ENCODE results near the gene MLEC. TPM values are rescaled to one million over a fixed set of nuclear protein-coding genes. Genes with fewer than 3 reads are reported as not detected.

The MLEC gene
- total and polyA plus RNA-seq, 2 of the 13 experiments (the other 11 are each of a cell fraction or from before 2014, with no cell fraction given) = 49.8 to 156 TPM

DNA sequence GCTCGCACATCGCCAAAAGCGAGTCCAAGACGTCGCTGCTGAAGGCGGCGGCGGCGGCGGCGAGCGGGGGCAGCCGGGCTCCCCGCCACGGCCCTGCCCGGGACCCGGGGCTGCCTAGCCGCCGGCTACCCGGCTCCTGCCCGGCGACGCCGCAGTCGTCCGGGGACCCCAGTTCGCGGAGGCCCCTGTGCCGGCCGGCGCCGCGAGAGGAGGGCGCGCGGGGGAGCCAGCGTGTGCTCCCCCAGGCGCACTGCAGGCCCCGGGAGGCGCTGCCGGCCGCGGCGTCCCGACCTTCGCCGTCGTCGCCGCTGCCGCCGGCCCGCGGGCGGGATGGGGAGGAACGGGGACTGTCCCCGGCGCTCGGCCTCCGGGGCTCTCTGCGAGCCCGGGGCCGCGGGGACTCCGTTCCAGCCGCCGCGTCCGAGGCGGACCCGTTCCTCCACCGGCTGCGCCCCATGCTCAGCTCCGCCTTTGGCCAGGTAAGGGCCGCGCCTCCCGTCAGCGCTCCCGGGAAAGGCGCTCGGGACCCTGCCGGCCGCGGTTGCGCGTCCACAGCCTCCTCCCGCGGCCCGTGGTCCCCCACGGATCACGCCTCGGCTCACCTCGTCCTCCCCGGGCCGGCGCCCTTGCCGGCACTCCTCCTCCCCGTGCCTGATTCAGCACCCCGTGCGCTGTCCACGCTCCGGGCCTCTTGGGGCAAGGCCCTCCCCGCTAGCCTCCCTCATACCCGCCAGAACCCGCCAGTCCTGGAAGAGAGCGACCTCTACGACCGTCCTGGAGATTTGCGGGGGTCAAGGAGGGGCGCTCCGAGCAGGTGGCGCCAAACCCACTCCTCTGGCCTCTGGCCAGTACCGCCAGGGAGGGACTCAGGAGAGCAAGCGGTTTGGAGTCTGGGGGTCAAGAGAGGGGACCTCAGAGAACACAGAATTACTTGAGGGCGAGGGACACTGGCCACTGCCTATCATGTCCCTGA, 45.8 kb upstream of the MLEC start (continued):
- TF ChIP-seq, protein P1, sequence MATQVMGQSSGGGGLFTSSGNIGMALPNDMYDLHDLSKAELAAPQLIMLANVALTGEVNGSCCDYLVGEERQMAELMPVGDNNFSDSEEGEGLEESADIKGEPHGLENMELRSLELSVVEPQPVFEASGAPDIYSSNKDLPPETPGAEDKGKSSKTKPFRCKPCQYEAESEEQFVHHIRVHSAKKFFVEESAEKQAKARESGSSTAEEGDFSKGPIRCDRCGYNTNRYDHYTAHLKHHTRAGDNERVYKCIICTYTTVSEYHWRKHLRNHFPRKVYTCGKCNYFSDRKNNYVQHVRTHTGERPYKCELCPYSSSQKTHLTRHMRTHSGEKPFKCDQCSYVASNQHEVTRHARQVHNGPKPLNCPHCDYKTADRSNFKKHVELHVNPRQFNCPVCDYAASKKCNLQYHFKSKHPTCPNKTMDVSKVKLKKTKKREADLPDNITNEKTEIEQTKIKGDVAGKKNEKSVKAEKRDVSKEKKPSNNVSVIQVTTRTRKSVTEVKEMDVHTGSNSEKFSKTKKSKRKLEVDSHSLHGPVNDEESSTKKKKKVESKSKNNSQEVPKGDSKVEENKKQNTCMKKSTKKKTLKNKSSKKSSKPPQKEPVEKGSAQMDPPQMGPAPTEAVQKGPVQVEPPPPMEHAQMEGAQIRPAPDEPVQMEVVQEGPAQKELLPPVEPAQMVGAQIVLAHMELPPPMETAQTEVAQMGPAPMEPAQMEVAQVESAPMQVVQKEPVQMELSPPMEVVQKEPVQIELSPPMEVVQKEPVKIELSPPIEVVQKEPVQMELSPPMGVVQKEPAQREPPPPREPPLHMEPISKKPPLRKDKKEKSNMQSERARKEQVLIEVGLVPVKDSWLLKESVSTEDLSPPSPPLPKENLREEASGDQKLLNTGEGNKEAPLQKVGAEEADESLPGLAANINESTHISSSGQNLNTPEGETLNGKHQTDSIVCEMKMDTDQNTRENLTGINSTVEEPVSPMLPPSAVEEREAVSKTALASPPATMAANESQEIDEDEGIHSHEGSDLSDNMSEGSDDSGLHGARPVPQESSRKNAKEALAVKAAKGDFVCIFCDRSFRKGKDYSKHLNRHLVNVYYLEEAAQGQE (IDR thresholded peaks at IDR 0.05; ENCODE audit: borderline replicate concordance in 1 of 2, low read depth in 1 of 2, low read length in 2 of 2) = peak in 1 of 2 experiments; percentile 93
- TF ChIP-seq ASH2L (IDR thresholded peaks at IDR 0.05; ENCODE audit: insufficient read length, low read depth, low read length) (no peak), ZNF451 (CRISPR knock-in tag; IDR thresholded peaks at IDR 0.05) (no peak), CCDC6 (CRISPR knock-in tag; IDR thresholded peaks at IDR 0.05) (no peak), ZKSCAN1 (IDR thresholded peaks at IDR 0.05; ENCODE audit: low read length) (no peak), RXRA (CRISPR knock-in tag; IDR thresholded peaks at IDR 0.05) (peak; percentile 39; the same call in 1 of the 2 replicates)
- TF ChIP-seq, protein P2, sequence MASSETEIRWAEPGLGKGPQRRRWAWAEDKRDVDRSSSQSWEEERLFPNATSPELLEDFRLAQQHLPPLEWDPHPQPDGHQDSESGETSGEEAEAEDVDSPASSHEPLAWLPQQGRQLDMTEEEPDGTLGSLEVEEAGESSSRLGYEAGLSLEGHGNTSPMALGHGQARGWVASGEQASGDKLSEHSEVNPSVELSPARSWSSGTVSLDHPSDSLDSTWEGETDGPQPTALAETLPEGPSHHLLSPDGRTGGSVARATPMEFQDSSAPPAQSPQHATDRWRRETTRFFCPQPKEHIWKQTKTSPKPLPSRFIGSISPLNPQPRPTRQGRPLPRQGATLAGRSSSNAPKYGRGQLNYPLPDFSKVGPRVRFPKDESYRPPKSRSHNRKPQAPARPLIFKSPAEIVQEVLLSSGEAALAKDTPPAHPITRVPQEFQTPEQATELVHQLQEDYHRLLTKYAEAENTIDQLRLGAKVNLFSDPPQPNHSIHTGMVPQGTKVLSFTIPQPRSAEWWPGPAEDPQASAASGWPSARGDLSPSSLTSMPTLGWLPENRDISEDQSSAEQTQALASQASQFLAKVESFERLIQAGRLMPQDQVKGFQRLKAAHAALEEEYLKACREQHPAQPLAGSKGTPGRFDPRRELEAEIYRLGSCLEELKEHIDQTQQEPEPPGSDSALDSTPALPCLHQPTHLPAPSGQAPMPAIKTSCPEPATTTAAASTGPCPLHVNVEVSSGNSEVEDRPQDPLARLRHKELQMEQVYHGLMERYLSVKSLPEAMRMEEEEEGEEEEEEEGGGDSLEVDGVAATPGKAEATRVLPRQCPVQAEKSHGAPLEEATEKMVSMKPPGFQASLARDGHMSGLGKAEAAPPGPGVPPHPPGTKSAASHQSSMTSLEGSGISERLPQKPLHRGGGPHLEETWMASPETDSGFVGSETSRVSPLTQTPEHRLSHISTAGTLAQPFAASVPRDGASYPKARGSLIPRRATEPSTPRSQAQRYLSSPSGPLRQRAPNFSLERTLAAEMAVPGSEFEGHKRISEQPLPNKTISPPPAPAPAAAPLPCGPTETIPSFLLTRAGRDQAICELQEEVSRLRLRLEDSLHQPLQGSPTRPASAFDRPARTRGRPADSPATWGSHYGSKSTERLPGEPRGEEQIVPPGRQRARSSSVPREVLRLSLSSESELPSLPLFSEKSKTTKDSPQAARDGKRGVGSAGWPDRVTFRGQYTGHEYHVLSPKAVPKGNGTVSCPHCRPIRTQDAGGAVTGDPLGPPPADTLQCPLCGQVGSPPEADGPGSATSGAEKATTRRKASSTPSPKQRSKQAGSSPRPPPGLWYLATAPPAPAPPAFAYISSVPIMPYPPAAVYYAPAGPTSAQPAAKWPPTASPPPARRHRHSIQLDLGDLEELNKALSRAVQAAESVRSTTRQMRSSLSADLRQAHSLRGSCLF (CRISPR knock-in tag; IDR thresholded peaks at IDR 0.05; ENCODE audit: borderline replicate concordance) = no peak
- TF ChIP-seq, protein P3, sequence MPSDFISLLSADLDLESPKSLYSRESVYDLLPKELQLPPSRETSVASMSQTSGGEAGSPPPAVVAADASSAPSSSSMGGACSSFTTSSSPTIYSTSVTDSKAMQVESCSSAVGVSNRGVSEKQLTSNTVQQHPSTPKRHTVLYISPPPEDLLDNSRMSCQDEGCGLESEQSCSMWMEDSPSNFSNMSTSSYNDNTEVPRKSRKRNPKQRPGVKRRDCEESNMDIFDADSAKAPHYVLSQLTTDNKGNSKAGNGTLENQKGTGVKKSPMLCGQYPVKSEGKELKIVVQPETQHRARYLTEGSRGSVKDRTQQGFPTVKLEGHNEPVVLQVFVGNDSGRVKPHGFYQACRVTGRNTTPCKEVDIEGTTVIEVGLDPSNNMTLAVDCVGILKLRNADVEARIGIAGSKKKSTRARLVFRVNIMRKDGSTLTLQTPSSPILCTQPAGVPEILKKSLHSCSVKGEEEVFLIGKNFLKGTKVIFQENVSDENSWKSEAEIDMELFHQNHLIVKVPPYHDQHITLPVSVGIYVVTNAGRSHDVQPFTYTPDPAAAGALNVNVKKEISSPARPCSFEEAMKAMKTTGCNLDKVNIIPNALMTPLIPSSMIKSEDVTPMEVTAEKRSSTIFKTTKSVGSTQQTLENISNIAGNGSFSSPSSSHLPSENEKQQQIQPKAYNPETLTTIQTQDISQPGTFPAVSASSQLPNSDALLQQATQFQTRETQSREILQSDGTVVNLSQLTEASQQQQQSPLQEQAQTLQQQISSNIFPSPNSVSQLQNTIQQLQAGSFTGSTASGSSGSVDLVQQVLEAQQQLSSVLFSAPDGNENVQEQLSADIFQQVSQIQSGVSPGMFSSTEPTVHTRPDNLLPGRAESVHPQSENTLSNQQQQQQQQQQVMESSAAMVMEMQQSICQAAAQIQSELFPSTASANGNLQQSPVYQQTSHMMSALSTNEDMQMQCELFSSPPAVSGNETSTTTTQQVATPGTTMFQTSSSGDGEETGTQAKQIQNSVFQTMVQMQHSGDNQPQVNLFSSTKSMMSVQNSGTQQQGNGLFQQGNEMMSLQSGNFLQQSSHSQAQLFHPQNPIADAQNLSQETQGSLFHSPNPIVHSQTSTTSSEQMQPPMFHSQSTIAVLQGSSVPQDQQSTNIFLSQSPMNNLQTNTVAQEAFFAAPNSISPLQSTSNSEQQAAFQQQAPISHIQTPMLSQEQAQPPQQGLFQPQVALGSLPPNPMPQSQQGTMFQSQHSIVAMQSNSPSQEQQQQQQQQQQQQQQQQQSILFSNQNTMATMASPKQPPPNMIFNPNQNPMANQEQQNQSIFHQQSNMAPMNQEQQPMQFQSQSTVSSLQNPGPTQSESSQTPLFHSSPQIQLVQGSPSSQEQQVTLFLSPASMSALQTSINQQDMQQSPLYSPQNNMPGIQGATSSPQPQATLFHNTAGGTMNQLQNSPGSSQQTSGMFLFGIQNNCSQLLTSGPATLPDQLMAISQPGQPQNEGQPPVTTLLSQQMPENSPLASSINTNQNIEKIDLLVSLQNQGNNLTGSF (CRISPR knock-in tag; IDR thresholded peaks at IDR 0.05) = 0 out of 2 replicates have a peak, but pooled peaks have one; percentile 69
- TF ChIP-seq, protein P4, sequence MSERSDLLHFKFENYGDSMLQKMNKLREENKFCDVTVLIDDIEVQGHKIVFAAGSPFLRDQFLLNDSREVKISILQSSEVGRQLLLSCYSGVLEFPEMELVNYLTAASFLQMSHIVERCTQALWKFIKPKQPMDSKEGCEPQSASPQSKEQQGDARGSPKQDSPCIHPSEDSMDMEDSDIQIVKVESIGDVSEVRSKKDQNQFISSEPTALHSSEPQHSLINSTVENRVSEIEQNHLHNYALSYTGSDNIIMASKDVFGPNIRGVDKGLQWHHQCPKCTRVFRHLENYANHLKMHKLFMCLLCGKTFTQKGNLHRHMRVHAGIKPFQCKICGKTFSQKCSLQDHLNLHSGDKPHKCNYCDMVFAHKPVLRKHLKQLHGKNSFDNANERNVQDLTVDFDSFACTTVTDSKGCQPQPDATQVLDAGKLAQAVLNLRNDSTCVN (CRISPR knock-in tag; IDR thresholded peaks at IDR 0.05; ENCODE audit: borderline replicate concordance) = no peak
- TF ChIP-seq, protein P5, sequence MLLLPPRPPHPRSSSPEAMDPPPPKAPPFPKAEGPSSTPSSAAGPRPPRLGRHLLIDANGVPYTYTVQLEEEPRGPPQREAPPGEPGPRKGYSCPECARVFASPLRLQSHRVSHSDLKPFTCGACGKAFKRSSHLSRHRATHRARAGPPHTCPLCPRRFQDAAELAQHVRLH (CRISPR knock-in tag; IDR thresholded peaks at IDR 0.05; ENCODE audit: borderline replicate concordance, low read depth) = 0 out of 2 replicates have a peak, but pooled peaks have one; percentile 48
